Measurements from ENCODE around the gene MYOM1.

Gene MYOM1

DNA sequence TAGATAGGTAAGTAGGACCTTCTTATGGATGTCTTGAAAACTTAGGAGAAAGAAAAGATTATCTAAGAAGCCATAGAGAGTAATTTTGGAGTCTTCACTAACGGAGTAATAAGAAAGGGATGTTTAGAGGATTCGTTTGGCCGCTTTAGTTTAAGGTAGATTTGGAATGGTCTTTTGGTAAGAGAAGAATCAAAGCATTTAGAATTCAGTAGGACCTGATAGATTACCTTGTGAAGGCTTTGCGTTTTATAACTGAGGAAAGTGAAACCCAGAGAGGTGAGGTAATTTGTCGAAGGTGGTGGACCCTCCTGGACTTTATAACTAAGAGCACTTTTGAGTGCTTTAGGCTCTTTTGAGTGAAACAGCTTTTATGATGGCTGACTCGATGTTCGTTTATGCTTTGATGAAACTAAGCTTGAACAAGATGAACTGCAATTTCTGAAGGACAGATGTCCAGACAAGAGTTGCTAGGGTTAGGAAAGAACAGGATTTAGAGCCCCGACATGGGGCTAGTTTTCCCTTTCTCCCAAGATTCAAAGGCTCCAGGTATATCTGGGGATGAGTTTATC, 43.4 kb upstream of the MYOM1 start:
- TF ChIP-seq, protein P1, sequence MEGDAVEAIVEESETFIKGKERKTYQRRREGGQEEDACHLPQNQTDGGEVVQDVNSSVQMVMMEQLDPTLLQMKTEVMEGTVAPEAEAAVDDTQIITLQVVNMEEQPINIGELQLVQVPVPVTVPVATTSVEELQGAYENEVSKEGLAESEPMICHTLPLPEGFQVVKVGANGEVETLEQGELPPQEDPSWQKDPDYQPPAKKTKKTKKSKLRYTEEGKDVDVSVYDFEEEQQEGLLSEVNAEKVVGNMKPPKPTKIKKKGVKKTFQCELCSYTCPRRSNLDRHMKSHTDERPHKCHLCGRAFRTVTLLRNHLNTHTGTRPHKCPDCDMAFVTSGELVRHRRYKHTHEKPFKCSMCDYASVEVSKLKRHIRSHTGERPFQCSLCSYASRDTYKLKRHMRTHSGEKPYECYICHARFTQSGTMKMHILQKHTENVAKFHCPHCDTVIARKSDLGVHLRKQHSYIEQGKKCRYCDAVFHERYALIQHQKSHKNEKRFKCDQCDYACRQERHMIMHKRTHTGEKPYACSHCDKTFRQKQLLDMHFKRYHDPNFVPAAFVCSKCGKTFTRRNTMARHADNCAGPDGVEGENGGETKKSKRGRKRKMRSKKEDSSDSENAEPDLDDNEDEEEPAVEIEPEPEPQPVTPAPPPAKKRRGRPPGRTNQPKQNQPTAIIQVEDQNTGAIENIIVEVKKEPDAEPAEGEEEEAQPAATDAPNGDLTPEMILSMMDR (conservative IDR thresholded peaks at IDR 0.05; ENCODE audit: low read depth) = no peak
- no peak for DNase-seq (ENCODE audit: low spot score)
- ChIA-PET POLR2A (ENCODE audit: low non-redundant PET) (interaction anchor here (0.6 to 1.3 kb wide), 3 partner anchors 15 to 518 kb away, joined by 3 read pairs; no protein-coding TSS in a partner anchor), CTCF (interaction anchor here (0.7 kb wide), 1 partner anchor 9 kb away, joined by 4 read pairs; no protein-coding TSS in a partner anchor)
- no peak overlapping the region for H3K27ac ChIP-seq

GRCh38 chr18:3262234-3263131, 42.7 kb upstream of the MYOM1 start:
- POLR2A ChIA-PET (ENCODE audit: low non-redundant PET) = interaction anchor here (1.3 kb wide), 1 partner anchor 34 kb away, joined by 3 read pairs; no protein-coding TSS in a partner anchor
- no peak for DNase-seq (ENCODE audit: low spot score)
- H3K27ac ChIP-seq = peak overlapping the region; percentile 95
- TF ChIP-seq, protein P1 (conservative IDR thresholded peaks at IDR 0.05; ENCODE audit: low read depth) = no peak
- CTCF ChIA-PET = interaction anchor here (0.7 kb wide), 1 partner anchor 8 kb away, joined by 4 read pairs; no protein-coding TSS in a partner anchor

GRCh38 chr18:3261373-3262233, 41.8 kb upstream of the MYOM1 start, which contains the start of gene MYL12B:
TSS of gene MYL12B (plus strand) at chr18:3262133. CDS start at chr18:3272899, 10,766 bp downstream.
- ChIA-PET CTCF (no interaction called here), POLR2A (ENCODE audit: low non-redundant PET) (interaction anchor here (0.6 to 1.2 kb wide), 3 partner anchors 11 to 333 kb away, joined by 3 to 4 read pairs (median 3); no protein-coding TSS in a partner anchor)
- TF ChIP-seq, protein P1 (conservative IDR thresholded peaks at IDR 0.05; ENCODE audit: low read depth) = no peak
- peak within 1 kb of the TSS; percentile 95 for H3K27ac ChIP-seq
- DNase-seq (ENCODE audit: low spot score) = peak; percentile 78

GRCh38 chr18:3260995-3261372, 41.2 kb upstream of the MYOM1 start:
- no peak for DNase-seq (ENCODE audit: low spot score)
- TF ChIP-seq, protein P1 (conservative IDR thresholded peaks at IDR 0.05; ENCODE audit: low read depth) = no peak
- ChIA-PET CTCF (no interaction called here), POLR2A (ENCODE audit: low non-redundant PET) (interaction anchor here (0.6 to 1.2 kb wide), 3 partner anchors 10 to 334 kb away, joined by 3 to 4 read pairs (median 3); no protein-coding TSS in a partner anchor)
- H3K27ac ChIP-seq = peak overlapping the region; percentile 95

GRCh38 chr18:3257627-3258120, 37.9 kb upstream of the MYOM1 start:
- ChIA-PET CTCF (no interaction called here), POLR2A (ENCODE audit: low non-redundant PET) (no interaction called here)
- TF ChIP-seq, protein P1 (conservative IDR thresholded peaks at IDR 0.05; ENCODE audit: low read depth) = no peak
- no peak overlapping the region for H3K27ac ChIP-seq
- no peak for DNase-seq (ENCODE audit: low spot score)

All from RWPE1 (cell line).